AG10803 (cell line): ENCODE data around the gene PDE6A.

Experiments used
- DNase-seq: peaks from one replicate; pipeline ENCODE4 v3.0.0; 2010; ENCODE audit warnings: low read depth
- H3K4me3 ChIP-seq: 2 replicates; pipeline ENCODE4 v1.5.1; 2011; ENCODE audit warnings: mild to moderate bottlenecking, low read length, control low read depth
- TF ChIP-seq, protein P1 (sequence below): conservative IDR thresholded peaks from 2 replicates; pipeline ENCODE4 v1.5.1; 2011; ENCODE audit warnings: mild to moderate bottlenecking, low read length, control low read depth, inconsistent platforms

The PDE6A gene

DNA sequence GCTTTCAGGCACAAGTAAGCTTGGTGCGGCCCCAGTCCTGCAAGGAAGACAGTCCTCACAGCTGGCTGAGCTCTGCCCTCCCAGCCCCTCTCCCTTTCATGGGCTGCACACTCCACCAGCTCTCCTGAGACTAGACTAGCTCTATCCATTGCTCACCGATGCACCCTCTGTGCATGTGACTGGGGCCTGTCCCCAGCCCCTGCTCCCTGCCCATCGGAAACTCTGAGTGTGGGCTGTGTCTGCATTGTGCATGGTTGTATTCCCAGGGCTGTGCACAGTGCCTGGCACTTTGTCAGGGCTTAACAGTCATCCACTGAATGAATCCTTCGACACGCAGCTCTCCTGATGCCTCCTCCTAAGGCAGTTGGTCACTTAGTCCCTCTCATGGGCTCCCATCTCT, 122.3 kb downstream of the PDE6A start:
- DNase-seq, result no peak
- no peak overlapping the region for H3K4me3 ChIP-seq
- TF ChIP-seq, protein P1, sequence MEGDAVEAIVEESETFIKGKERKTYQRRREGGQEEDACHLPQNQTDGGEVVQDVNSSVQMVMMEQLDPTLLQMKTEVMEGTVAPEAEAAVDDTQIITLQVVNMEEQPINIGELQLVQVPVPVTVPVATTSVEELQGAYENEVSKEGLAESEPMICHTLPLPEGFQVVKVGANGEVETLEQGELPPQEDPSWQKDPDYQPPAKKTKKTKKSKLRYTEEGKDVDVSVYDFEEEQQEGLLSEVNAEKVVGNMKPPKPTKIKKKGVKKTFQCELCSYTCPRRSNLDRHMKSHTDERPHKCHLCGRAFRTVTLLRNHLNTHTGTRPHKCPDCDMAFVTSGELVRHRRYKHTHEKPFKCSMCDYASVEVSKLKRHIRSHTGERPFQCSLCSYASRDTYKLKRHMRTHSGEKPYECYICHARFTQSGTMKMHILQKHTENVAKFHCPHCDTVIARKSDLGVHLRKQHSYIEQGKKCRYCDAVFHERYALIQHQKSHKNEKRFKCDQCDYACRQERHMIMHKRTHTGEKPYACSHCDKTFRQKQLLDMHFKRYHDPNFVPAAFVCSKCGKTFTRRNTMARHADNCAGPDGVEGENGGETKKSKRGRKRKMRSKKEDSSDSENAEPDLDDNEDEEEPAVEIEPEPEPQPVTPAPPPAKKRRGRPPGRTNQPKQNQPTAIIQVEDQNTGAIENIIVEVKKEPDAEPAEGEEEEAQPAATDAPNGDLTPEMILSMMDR, result no peak

DNA sequence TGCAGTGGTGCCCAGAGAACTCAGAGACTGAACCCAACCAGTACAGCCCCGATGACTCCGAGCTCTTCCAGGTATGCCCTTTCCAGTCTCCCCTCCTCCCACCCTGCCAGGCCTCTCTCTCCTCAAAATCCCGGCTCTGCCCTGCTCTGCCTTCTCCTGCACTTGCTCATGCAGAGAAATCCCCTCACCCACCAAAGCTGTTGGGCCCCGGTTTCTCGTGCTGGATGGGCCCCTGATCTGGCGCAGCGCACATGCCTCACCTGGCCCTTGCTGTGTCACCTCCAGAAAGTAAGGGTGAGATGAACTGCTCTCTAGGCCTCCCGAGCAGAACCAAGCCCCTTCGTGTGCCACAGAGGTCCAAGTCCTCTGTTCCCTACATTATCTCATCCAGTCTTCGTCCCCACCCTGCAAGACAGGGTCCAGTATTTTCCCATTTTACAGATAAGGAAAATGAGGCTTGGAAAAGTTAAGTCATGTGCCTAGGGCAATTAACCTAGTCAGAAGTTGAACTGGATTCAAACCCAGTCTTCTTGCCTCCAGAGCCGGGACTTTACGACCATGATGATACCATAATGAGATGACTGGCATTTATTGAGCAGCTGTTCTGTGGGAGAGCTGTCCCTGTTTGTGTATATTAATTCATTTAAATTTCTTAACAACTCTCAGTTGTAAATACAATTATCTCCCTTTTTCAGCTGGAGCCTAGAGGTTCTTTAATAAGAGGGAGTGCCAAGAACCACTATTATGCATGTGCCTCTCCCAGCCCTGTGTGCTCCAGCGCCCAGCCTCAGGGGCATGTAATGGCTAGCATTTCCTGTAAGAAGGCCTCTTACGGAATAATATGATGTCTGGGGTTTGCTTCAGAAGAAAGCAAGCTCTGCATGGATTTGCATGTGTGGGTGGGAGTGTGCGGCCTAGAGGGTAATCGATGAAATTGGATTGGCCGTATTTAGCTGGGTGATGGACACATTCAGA, 123.8 kb downstream of the PDE6A start:
- DNase-seq, result no peak
- H3K4me3 ChIP-seq, result no peak overlapping the region

DNA sequence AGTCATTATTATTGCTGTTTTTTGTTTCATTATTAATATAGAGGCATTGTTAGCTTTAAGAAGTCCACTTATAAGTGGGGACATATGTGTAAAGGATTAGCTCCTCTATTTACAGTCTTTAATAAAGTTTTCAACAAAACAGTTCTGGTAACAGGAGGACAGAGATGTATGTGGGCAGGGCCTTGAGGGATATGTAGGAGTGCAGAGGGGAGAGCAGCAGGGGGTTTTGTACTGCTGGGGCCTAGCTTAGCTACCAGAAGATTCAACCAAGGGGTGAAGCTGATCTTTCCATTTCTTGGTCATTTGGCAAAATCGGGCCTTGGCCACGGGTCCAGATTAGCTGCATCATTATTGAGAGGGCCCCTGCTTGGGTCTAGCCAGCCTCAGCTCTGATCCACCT, 124.6 kb downstream of the PDE6A start:
- H3K4me3 ChIP-seq, result no peak overlapping the region
- DNase-seq, result no peak
- TF ChIP-seq, protein P1, result no peak

More for the DNA sequence above, 123.8 kb downstream of the PDE6A start:
- TF ChIP-seq, protein P1, result no peak

DNA sequence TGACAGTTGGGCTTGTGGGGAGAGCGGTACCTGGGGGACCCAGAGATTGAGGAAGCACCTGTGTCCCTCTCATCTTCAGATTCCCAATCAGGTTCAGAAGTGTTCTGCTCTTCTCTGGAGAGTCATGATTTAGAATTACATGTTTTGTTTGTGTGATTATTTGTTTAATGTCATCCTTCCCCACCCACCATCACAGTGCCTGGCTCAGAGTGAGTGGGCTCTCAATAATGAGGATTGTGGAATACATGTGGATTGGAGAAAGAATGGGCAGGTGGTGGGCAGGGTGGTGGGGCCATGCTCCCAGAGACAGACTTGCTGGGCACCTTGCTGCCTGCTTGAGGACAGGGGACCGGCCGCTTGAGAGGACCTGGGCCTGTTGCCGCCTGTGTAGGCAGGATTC, 126.5 kb downstream of the PDE6A start:
- DNase-seq, result no peak
- TF ChIP-seq, protein P1, result no peak
- no peak overlapping the region for H3K4me3 ChIP-seq

DNA sequence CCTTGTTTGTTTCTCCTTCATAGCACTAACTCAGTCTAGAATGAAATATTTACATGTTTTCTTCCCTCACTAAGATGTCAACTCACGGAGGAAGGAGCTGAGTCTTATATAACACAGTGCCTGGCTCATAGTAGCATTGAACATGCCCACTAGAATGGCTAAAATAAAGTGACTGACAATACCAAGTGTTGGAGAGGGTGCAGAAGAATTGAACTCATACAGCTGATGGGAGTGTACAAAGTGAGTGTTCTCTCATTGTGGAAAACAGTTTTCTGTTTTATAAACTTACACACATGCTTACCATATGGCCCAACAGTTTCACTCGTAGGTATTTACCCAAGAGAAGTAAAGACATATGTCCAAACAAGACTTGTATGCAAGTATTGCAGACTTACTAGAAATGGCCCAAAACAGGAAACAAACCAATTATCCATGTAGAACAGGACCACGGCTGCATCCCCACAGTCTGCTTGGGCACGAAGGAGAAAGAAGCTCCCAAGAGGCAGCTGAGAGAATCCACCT, 127.0 kb downstream of the PDE6A start:
- DNase-seq, result peak; percentile 12
- no peak overlapping the region for H3K4me3 ChIP-seq
- TF ChIP-seq, protein P1, result no peak

DNA sequence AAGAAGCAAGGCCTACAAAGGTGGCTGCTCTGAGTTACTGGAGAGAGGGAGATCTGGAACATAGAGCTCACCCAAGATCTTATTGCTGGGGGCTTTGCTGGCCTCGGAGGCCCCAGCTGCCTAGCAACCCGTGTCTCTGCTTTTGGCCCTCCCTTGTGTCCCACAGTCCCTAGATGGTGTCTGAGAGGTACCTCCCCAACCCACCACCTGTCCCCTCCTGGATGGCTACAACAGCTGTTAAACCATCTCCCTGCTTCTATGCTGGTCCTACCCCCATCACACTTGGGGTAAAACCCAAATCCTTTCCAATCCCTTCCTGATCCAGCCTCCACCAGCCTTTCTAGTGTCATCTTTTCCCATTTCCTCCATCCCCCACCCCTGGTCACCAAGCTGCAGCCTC, 127.9 kb downstream of the PDE6A start:
- DNase-seq, result no peak
- TF ChIP-seq, protein P1, result no peak
- no peak overlapping the region for H3K4me3 ChIP-seq

DNA sequence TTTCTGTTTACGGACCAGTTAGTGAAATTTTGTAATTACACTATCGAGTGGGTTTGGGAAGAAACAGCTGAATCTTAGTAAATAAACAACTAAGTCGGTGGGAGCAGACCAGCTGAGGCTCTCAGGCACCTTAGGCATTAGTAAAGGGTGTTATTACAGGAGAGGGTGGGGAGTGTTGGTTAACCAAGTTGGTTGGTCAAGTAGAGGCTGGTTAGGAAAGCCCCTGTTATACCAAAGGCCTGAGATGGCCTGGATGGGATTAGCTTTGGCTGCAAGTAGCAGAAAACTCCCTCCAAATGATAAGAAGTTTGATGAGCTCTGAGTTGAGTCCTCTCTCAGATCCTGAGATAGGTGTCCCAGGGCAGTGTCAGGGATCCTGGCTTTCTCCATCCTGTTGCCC, 133.1 kb downstream of the PDE6A start:
- TF ChIP-seq, protein P1, result no peak
- H3K4me3 ChIP-seq, result no peak overlapping the region
- DNase-seq, result no peak
